Left forelimb (tissue), 1 donor: Measurements from ENCODE around the gene NXPH1.

Experiments
- DNase-seq: peaks from one replicate; pipeline ENCODE4 v3.0.0-alpha.2; 2018; ENCODE audit warnings: low spot score

Gene NXPH1

DNA sequence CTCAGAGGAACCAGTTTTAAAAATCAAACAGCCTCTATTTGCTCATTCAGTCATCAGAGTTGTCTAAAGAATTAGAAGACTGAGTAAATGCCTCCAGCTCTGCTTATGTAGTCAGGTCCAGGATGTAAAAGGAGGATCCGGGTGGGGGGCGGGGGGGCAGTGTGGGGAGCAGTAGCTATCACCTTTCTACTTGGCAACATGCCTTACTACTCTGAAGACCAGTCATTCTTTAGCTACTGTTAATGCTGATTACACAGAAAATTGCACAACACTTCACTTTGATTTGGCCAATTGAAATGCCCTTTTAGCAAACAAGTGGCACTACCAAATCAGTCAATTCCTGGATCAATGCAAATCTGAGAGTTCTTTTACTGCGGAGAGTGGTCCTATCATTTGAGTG lies 164.2 kb downstream of the NXPH1 start:
- DNase-seq = no peak

- DNase-seq = no peak
Measured at GRCh38 chr7:8601121-8601520, 167.7 kb downstream of the NXPH1 start.

DNA sequence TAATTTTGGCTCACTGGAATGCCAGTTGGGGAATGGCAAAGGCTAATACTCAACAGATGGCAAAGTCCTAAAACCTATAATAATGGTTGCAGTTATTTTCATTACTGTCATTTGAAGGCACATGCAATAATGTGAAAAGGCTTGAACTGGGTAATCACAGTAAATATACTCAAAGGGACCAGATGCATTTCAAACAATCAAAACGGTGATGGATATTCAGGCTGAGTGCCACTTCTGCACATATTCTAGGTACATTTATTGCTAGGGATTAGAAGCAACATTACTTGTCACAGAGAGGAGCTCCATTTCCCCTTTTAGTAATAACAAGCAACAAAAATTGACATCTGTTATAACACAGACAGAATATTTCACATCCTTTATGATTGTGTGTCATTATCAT lies 171.8 kb downstream of the NXPH1 start:
- no peak for DNase-seq

DNA sequence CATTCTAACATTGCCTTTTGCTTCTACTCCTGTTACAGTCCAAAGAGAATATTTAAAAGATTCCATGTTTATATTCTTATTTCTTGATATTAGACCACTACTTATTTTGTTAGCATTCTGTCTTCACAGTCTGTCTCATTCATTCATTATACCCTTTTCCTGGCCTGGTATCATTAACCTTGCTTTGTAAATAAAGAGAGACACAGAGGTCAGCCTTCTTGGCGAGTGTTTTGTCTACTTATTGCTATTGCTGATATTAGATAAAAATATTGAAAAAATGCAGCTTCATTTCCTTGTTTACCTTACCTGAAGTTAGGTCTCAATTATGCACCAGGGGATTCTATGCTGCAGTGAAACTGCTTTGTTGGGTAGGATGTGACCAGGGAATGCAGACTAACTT lies 179.2 kb downstream of the NXPH1 start:
- no peak for DNase-seq

- DNase-seq = no peak
Measured at GRCh38 chr7:8613191-8613590, 179.8 kb downstream of the NXPH1 start.

GRCh38 chr7:8615019-8615418 lies 181.6 kb downstream of the NXPH1 start:
- DNase-seq = no peak

DNA sequence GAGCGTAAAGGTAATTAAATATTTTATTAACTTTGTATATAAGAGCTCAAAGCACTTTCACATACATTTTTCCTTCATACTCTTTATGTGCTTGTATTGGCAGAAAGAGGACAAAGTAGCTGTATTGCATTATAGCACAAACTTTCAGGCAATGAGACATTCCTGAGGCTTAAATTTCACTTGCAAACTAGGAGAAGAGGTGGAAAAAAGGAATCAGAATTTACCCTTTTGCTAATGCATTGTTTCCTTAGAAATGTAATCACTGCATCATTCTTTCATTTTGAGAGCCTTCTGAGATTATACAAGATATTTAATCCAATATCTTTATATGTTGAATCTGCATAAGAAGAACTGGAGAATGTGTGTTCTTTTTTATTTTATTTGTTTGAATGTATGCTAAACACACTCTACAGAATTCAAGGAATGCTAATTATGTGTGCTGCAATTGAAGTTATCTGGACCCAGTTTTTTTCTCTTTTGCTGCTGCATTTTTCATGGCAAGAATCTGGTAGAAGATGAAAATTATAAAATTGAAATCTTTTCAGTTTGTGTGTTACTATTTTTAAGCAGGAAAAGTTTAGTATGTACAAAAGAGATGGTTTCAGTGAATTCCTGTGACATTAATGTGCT lies 185.1 kb downstream of the NXPH1 start:
- no peak for DNase-seq

DNA sequence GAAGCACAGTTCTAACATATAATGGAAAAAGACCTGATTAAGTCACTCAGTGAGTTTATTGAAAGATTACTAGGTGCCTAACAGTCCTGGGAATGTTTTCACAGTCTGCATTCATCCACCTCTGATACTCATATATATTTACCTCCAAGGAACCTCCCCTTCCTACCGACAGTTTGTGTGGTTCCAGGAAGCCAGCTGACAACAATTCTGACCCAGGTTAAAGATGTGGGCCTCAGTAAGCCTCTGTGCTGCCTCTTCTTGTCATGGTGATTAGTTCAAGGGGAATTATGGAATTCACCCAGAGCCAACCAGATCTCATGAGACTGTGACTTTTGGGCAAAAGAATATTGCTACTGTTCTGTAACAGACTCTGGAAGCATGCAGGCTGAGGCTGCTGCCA lies 186.8 kb downstream of the NXPH1 start:
- no peak for DNase-seq

GRCh38 chr7:8625612-8626011 lies 192.2 kb downstream of the NXPH1 start:
- no peak for DNase-seq

- no peak for DNase-seq
Measured at GRCh38 chr7:8627325-8627724, 193.9 kb downstream of the NXPH1 start.

DNA sequence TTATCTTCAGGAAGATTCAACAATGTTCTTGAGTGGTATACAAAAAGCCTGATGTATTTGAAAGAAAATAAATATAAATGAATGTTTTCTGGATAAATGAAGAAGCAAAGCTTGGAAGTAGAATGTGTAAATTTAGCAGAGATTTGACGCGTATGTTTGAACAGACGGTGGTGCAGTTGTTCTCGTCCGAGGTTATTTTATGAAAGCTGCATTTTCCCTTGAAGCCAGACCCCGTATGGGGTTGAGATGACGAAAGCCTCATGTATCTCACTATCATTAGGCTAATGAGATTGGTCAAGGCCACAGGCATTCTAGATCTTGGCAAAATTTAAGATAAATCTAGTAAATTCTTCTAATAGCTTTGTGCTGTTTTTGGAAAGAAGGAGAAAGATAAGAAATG lies 195.2 kb downstream of the NXPH1 start:
- no peak for DNase-seq

GRCh38 chr7:8629504-8629903 lies 196.1 kb downstream of the NXPH1 start:
- DNase-seq = no peak

DNA sequence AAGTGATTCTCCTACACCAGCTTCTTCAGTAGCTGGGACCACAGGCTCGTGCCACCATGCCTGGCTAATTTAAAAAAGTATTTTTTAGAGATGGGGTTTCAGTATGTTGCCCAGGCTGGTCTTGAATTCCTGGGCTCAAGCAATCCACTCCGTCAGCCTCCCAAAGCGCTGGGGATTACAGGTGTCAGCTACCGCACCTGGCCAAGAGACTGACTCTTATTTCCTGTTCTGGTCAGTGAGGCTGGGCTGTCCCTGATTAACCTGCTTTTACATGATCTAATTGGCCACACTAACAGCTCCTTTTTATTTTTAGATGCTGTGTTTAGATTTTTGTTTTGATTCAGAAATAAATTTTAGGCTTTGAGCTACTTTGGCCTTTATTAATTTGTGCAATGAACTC lies 203.9 kb downstream of the NXPH1 start:
- DNase-seq = no peak

GRCh38 chr7:8638076-8638475 lies 204.7 kb downstream of the NXPH1 start:
- DNase-seq = no peak

DNA sequence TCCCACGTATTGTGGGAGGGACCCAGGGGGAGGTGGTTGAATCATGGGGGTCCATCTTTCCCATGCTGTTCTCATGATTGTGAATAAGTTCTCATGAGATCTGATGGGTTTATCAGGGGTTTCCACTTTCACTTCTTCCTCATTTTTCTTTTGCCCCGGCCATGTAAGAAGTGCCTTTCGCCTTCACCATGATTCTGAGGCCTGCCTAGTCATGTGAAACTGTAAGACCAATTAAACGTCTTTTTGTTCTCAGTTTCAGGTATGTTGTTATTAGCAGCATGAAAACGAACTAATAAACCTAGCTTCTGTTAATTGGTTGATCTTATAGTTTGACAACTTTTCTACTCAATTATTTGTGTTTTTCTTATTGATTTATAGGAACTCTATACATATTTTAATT lies 206.3 kb downstream of the NXPH1 start:
- DNase-seq = no peak

DNA sequence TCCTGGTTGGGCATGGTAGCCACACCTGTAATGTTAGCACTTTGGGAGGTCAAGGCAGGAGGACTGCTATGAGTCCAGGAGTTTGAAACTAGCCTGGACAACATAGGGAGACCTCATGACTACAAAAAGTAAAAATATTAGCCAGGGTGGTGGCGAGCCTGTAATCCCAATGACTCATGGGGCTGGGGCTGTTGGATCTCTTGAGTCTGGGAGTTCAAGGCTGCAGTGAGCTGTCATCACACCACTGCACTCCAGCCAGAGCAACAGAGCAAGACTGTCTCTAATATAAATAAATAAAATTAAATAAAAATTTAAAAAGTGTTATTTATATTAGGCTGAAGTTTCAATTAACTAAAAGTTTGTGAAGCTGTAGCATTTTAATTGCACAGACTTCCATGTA lies 207.3 kb downstream of the NXPH1 start:
- DNase-seq = no peak

DNA sequence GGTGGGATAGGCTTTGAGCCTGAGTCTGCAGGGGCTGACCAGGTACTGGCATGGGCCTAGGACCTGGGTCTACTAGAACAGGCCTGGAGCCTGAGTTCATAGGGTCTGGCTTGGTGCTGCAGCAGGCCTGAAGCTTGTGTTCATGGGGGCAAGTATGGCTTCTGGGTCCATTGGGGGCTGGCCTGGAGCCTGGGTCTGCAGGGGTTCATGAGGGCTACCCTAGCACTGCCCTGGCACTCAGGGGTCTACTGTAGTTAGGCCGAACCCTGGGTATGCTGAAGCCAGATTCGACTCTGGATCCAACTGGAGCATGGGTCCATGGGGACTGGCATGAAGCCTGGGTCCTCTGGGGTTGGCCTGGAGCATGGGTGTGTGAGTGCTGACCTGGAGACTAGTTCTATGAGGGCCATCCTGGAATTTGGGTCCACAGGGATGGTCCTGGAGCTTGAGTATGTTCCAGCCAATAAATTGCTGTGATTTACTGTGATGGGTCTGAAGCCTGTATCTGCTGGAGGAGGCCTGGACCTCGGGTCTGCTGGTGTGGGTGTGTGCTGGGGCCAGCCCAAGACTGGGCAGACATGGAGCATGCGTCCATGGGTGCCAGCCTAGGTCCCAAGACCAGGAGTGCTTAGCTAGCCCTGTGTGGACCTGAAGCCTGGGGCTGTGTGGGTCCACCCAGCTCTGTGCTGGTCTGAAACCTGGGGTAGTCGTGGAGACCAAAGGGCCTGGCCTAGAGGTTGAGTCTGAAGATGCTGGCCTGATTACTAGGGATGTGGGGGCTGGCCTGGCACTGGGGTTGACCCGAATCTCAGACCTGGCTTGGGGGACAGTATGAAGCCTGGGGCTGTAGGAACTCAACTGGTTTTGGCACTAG lies 235.5 kb downstream of the NXPH1 start:
- DNase-seq = no peak

DNA sequence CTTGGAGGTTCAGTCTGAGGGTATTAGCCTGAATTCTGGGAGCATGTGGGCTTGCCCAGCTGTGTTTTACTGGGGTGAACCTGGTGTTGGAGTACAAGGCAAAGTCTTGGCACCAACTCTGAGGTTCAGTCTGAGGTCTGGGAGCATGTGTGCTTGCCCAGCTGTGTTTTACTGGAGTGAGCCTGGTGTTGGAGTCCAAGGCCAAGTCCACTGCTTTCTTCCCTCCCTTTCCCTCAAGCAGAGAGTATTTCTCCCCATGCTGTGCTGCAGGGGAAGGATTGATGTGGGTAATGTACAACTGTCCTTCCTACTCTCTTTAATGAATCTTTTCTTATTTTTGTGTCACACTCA lies 236.1 kb downstream of the NXPH1 start:
- DNase-seq = no peak

GRCh38 chr7:8684426-8684825 lies 251.0 kb downstream of the NXPH1 start:
- DNase-seq = no peak

- no peak for DNase-seq
Measured at GRCh38 chr7:8699875-8700624, 266.6 kb downstream of the NXPH1 start.

DNA sequence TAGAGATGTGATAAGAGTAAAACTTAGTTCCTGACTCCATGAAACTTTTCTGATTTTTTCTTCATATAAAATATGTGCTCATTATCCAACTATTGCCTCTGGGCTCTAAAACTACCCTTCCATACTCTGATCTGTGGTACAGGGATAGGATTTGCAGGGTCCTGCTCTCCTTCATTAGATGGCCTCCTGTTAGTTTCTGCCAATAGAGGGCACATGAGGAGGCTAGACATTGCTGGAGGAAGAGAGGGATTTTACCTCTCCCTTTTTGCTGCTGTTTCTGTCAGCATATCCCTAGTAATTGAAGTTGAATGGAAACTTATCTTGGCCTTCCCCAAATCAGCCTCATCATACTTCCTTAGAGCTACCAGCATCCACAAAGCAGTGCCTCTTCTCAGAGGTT lies 269.4 kb downstream of the NXPH1 start:
- no peak for DNase-seq

DNA sequence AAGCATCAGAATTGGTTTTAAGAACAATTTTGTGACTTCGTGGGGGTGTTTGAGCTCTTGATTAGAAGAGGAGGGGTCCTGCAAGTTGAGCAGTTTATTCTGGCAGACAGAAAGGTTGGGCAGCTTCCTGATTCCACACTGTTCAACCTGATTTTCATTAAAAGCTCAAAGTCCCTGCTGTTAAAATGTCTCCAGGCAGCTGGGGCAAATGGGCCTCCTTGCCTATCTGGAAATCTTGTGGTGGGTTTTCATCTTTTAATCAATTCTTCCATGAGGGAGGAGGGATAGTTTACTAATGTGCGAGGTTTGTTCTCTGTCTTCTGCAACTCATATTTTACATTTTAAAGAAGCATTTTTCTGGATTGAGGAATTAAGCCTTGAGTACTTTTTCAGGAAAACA lies 276.7 kb downstream of the NXPH1 start:
- DNase-seq = no peak

- DNase-seq = no peak
Measured at GRCh38 chr7:8714791-8715190, 281.4 kb downstream of the NXPH1 start.
